DND-41 (cell line): ENCODE measurements around the gene LUM.

Experiments used
- EZH2 ChIP-seq: IDR thresholded peaks from 3 replicates; pipeline ENCODE4 v1.6.1; 2012; ENCODE audit warnings: borderline replicate concordance, low read depth, mild to moderate bottlenecking, moderate library complexity, low read length, inconsistent platforms; ENCODE audit not compliant: severe bottlenecking
- TF ChIP-seq, protein P1 (sequence below): IDR thresholded peaks from 2 replicates; pipeline ENCODE4 v1.5.1; 2012; ENCODE audit warnings: borderline replicate concordance, low read length, moderate library complexity, mild to moderate bottlenecking; ENCODE audit not compliant: poor library complexity, severe bottlenecking; ENCODE audit errors: extremely low read depth

DNA sequence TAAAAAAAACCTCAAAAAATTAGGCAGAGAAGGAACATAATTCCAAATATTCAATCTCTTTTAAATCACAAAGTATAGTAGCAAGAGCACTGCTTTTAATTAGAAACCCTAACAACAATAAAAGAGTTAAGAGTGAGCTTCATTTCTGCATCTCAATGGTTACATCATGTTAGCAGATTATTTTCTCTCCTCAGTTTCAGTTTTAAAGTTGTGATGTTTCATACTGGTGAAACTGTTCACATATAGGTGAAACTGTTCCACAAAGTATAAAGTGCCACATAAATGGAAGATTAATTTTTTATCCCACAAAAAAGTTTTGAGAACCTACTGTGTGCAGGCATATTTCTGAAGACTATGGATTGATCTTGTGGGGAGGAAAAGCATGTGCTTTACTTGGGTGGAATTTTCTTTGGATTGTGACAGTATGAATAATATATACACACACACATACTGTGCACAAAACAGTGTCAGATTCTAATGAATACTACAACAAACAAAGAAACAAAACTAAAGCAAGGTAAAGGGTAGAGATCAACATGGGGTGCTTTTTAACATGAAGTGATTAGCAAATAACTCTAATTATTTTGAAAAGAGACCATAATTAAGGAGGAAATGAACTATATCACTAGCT lies 17.1 kb downstream of the LUM start:
- TF ChIP-seq, protein P1, sequence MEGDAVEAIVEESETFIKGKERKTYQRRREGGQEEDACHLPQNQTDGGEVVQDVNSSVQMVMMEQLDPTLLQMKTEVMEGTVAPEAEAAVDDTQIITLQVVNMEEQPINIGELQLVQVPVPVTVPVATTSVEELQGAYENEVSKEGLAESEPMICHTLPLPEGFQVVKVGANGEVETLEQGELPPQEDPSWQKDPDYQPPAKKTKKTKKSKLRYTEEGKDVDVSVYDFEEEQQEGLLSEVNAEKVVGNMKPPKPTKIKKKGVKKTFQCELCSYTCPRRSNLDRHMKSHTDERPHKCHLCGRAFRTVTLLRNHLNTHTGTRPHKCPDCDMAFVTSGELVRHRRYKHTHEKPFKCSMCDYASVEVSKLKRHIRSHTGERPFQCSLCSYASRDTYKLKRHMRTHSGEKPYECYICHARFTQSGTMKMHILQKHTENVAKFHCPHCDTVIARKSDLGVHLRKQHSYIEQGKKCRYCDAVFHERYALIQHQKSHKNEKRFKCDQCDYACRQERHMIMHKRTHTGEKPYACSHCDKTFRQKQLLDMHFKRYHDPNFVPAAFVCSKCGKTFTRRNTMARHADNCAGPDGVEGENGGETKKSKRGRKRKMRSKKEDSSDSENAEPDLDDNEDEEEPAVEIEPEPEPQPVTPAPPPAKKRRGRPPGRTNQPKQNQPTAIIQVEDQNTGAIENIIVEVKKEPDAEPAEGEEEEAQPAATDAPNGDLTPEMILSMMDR = no peak
- no peak for TF ChIP-seq EZH2
